OCI-LY1 (cell line): ENCODE data around the gene WDPCP.

ENCODE experiments used
- H2AFZ ChIP-seq: fragments of 200-600 bp; sonication (generic), shearing (Covaris generic); 2 replicates; pipeline ENCODE4 v1.6.0; 2014; ENCODE audit warnings: antibody characterized with exemption, mild to moderate bottlenecking, low read length
- H3F3A ChIP-seq: fragments of 200-600 bp; sonication (generic), shearing (Covaris generic); 2 replicates; pipeline ENCODE4 v1.6.0; 2014; ENCODE audit warnings: mild to moderate bottlenecking, antibody characterized with exemption, low read length, moderate library complexity; ENCODE audit not compliant: insufficient read depth
- H3K27ac ChIP-seq: fragments of 200-600 bp; sonication (generic); 2 replicates; pipeline ENCODE4 v1.5.1; 2014; ENCODE audit warnings: low read length, mixed run types, mild to moderate bottlenecking, low read depth; ENCODE audit not compliant: poor library complexity, severe bottlenecking
- H3K27me3 ChIP-seq: fragments of 200-600 bp; sonication (generic); 2 replicates; pipeline ENCODE4 v1.6.0; 2014; ENCODE audit warnings: antibody characterized with exemption, mild to moderate bottlenecking, low read length, moderate library complexity; ENCODE audit not compliant: insufficient read depth
- H3K36me3 ChIP-seq: fragments of 200-600 bp; sonication (generic); 2 replicates; pipeline ENCODE4 v1.6.1; 2014; ENCODE audit warnings: mild to moderate bottlenecking, antibody characterized with exemption, low read length, moderate library complexity, mixed read lengths; ENCODE audit not compliant: insufficient read depth
- H3K4me1 ChIP-seq: fragments of 200-600 bp; sonication (generic); 2 replicates; pipeline ENCODE4 v1.5.1; 2014; ENCODE audit warnings: mild to moderate bottlenecking, low read length, moderate library complexity; ENCODE audit not compliant: insufficient read depth, severe bottlenecking
- H3K4me2 ChIP-seq: fragments of 200-600 bp; sonication (generic), shearing (Covaris generic); 2 replicates; pipeline ENCODE4 v1.6.1; 2014; ENCODE audit warnings: low read length
- H3K4me3 ChIP-seq: fragments of 200-600 bp; sonication (generic); 2 replicates; pipeline ENCODE4 v1.5.1; 2014; ENCODE audit warnings: low read length, low read depth, mild to moderate bottlenecking, mixed read lengths; ENCODE audit not compliant: poor library complexity, severe bottlenecking
- H3K79me2 ChIP-seq: fragments of 200-600 bp; shearing (Covaris generic); 2 replicates; pipeline ENCODE4 v1.6.1; 2016; ENCODE audit warnings: mixed run types, low read length, mixed read lengths; ENCODE audit not compliant: insufficient read depth
- H3K9ac ChIP-seq: fragments of 200-600 bp; sonication (generic), shearing (Covaris generic); 2 replicates; pipeline ENCODE4 v1.6.1; 2014; ENCODE audit warnings: mild to moderate bottlenecking, low read length, mixed read lengths
- H3K9me2 ChIP-seq: fragments of 200-600 bp; sonication (generic), shearing (Covaris generic); 2 replicates; pipeline ENCODE4 v1.6.1; 2014; ENCODE audit warnings: low read depth, mild to moderate bottlenecking, low read length, mixed read lengths
- H3K9me3 ChIP-seq: fragments of 200-600 bp; shearing (Covaris generic); 2 replicates; pipeline ENCODE4 v1.6.1; 2014; ENCODE audit warnings: low read length, mixed read lengths
- H4K20me1 ChIP-seq: fragments of 200-600 bp; sonication (generic), shearing (Covaris generic); 2 replicates; pipeline ENCODE4 v1.6.0; 2016; ENCODE audit warnings: mild to moderate bottlenecking, low read length; ENCODE audit not compliant: insufficient read depth
- EZH2 ChIP-seq: fragments of 200-600 bp; sonication (generic), shearing (Covaris generic); IDR thresholded peaks from 2 replicates; pipeline ENCODE4 v1.8.0; 2017; ENCODE audit warnings: borderline replicate concordance, mixed run types, mild to moderate bottlenecking, antibody characterized with exemption, low read length, moderate library complexity, mixed read lengths
- TF ChIP-seq, protein P1 (sequence below): fragments of 200-600 bp; sonication (generic), shearing (Covaris generic); IDR thresholded peaks from 2 replicates; pipeline ENCODE4 v1.5.1; 2017; ENCODE audit warnings: mild to moderate bottlenecking, antibody characterized with exemption, low read length, moderate library complexity, mixed read lengths

The WDPCP gene

DNA sequence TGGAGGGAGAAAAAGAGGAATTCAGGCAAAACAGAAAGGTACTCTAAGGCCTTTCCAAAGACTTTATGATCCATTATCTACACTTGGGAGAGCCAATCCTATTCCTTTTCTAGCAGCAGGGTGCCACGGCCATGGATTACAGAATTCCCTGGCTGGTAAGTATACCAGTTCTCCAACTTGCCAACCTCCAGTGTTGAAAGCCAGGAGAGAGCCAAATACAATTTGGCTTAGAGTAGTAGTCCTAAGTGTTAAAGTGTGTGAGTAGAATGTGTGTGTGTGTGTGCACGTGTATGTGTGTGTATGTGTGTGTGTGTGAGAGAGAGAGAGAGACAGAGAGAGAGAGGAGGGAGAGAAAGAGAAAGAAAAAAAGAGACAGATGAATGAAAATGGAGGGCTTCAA, 43.3 kb downstream of the WDPCP start:
- H3K4me2 ChIP-seq: no peak overlapping the region
- TF ChIP-seq, protein P1, sequence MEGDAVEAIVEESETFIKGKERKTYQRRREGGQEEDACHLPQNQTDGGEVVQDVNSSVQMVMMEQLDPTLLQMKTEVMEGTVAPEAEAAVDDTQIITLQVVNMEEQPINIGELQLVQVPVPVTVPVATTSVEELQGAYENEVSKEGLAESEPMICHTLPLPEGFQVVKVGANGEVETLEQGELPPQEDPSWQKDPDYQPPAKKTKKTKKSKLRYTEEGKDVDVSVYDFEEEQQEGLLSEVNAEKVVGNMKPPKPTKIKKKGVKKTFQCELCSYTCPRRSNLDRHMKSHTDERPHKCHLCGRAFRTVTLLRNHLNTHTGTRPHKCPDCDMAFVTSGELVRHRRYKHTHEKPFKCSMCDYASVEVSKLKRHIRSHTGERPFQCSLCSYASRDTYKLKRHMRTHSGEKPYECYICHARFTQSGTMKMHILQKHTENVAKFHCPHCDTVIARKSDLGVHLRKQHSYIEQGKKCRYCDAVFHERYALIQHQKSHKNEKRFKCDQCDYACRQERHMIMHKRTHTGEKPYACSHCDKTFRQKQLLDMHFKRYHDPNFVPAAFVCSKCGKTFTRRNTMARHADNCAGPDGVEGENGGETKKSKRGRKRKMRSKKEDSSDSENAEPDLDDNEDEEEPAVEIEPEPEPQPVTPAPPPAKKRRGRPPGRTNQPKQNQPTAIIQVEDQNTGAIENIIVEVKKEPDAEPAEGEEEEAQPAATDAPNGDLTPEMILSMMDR: no peak
- TF ChIP-seq EZH2: no peak
- H2AFZ ChIP-seq: no peak overlapping the region
- no peaks in the 10 kb centered on the region for H3K4me1 ChIP-seq
- H3F3A ChIP-seq: no peaks in the 10 kb centered on the region
- 0 out of 2 replicates have a peak, but pooled peaks cover 4% of the 10 kb centered on the region for H3K79me2 ChIP-seq
- no peak overlapping the region for H3K27ac ChIP-seq
- H3K36me3 ChIP-seq: no peaks in the 10 kb centered on the region
- H3K9ac ChIP-seq: no peak overlapping the region
- H3K27me3 ChIP-seq: no peaks in the 10 kb centered on the region
- H3K9me2 ChIP-seq: no peaks in the 10 kb centered on the region
- H3K4me3 ChIP-seq: no peak overlapping the region
- no peaks in the 10 kb centered on the region for H3K9me3 ChIP-seq
- H4K20me1 ChIP-seq: no peaks in the 10 kb centered on the region

- no peak overlapping the region for H3K4me2 ChIP-seq
- H3K36me3 ChIP-seq: no peaks in the 10 kb centered on the region
- no peaks in the 10 kb centered on the region for H3F3A ChIP-seq
- no peak overlapping the region for H3K9ac ChIP-seq
- H3K27me3 ChIP-seq: no peaks in the 10 kb centered on the region
- no peaks in the 10 kb centered on the region for H4K20me1 ChIP-seq
- H3K4me3 ChIP-seq: no peak overlapping the region
- H3K9me2 ChIP-seq: no peaks in the 10 kb centered on the region
- H3K4me1 ChIP-seq: no peaks in the 10 kb centered on the region
- TF ChIP-seq, protein P1: peak; percentile 67
- TF ChIP-seq EZH2: no peak
- no peaks in the 10 kb centered on the region for H3K9me3 ChIP-seq
- H3K27ac ChIP-seq: no peak overlapping the region
- 0 out of 2 replicates have a peak, but pooled peaks cover 4% of the 10 kb centered on the region for H3K79me2 ChIP-seq
- H2AFZ ChIP-seq: no peak overlapping the region
Measured at GRCh38 chr2:63544017-63544627, 44.2 kb downstream of the WDPCP start.

DNA sequence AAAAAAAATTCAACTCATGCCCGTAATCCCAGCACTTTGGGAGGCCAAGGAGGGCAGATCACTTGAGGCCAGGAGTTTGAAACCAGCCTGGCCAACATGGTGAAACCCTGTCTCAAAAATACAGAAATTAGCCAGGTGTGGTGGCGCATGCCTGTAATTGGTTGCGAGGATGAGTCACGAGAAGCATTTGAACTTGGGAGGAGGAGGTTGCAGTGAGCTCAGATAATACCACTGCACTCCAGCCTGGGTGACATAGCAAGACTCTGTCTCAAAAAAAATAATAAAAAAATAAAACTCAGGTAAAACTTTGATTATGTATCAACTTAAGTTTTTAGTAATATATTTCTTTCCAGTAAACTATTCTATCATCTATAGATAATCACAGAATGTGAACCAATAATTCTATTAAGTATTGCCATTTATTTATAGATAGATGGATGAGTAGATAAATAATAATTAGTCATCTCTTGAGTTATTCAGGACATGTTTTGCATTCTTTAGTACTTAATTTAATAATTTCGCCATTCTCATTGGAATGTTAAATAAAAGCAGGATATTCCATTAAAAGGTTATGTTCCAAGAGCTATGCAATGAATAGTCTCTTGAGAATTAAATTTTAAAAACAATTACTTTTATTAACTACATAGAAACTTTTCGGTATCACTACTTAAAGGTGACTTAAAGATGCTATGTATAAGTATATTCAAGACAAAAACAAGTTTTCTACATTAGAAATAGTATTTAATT, 48.7 kb downstream of the WDPCP start:
- H4K20me1 ChIP-seq: no peaks in the 10 kb centered on the region
- no peak overlapping the region for H3K27ac ChIP-seq
- no peaks in the 10 kb centered on the region for H3F3A ChIP-seq
- H3K9ac ChIP-seq: no peak overlapping the region
- no peaks in the 10 kb centered on the region for H3K4me1 ChIP-seq
- no peaks in the 10 kb centered on the region for H3K36me3 ChIP-seq
- no peak overlapping the region for H3K4me3 ChIP-seq
- no peaks in the 10 kb centered on the region for H3K9me2 ChIP-seq
- no peak for TF ChIP-seq EZH2
- TF ChIP-seq, protein P1: no peak
- H3K9me3 ChIP-seq: no peaks in the 10 kb centered on the region
- no peak overlapping the region for H2AFZ ChIP-seq
- H3K4me2 ChIP-seq: no peak overlapping the region
- H3K27me3 ChIP-seq: no peaks in the 10 kb centered on the region
- H3K79me2 ChIP-seq: 0 out of 2 replicates have a peak, but pooled peaks cover 4% of the 10 kb centered on the region
